CD14-positive monocyte (primary cell): ENCODE data around the gene PPEF1. TPM values are rescaled to one million over a fixed set of nuclear protein-coding genes. Genes with fewer than 3 reads are reported as not detected.
A peak's percentile ranks its signal among the peaks of the same experiment; 100 is the strongest.

Experiments
- DNase-seq, 3 donors: peaks; one replicate each; pipeline ENCODE4 v3.0.0-alpha.2; 2011 to 2022
- H2AFZ ChIP-seq: 2 replicates; pipeline ENCODE4 v1.6.0; 2012; ENCODE audit warnings: mild to moderate bottlenecking, low read depth, low read length, inconsistent platforms; ENCODE audit not compliant: insufficient read depth, poor library complexity, severe bottlenecking
- H3K27ac ChIP-seq, 2 donors: 1 replicate in 1 of 2; 2 replicates in 1 of 2; pipeline ENCODE4 v1.5.1; 2012 to 2013; ENCODE audit warnings: low read length in 2 of 2, control low read depth in 1 of 2, inconsistent platforms in 1 of 2, low read depth in 1 of 2, mild to moderate bottlenecking in 1 of 2
- H3K27me3 ChIP-seq, 2 donors: one replicate each; pipeline versions ENCODE4 v1.6.0 to v1.6.1; 2011 to 2013; ENCODE audit warnings: low read length in 2 of 2; ENCODE audit not compliant: control insufficient read depth in 2 of 2, insufficient read depth in 2 of 2
- H3K36me3 ChIP-seq, 2 donors: replicated peaks in 1 of 2; 1 replicate in 1 of 2; 2 replicates in 1 of 2; pipeline versions ENCODE4 v1.5.1 to v1.6.1; 2012 to 2013; ENCODE audit warnings: low read length in 2 of 2, control low read depth in 1 of 2, inconsistent platforms in 1 of 2, mild to moderate bottlenecking in 1 of 2; ENCODE audit not compliant: insufficient read depth in 2 of 2, control insufficient read depth in 1 of 2
- H3K4me1 ChIP-seq, 2 donors: 1 replicate in 1 of 2; 2 replicates in 1 of 2; pipeline versions ENCODE4 v1.5.1 to v1.6.1; 2012 to 2013; ENCODE audit warnings: low read length in 2 of 2, control low read depth in 1 of 2, inconsistent platforms in 1 of 2, mild to moderate bottlenecking in 1 of 2, moderate library complexity in 1 of 2; ENCODE audit not compliant: insufficient read depth in 2 of 2, control insufficient read depth in 1 of 2
- H3K4me2 ChIP-seq: replicated peaks from 2 replicates; pipeline ENCODE3; 2012; ENCODE audit warnings: low read length, moderate library complexity, mild to moderate bottlenecking; ENCODE audit not compliant: poor library complexity, severe bottlenecking; ENCODE audit errors: extremely low read depth
- H3K4me3 ChIP-seq, 3 experiments: fragments of 200-600 bp in 1 of 3; sonication (generic) in 1 of 3; replicated peaks in 1 of 3; 1 replicate in 2 of 3; 2 replicates in 1 of 3; pipeline ENCODE4 v1.5.1; 2011 to 2013; ENCODE audit warnings: low read length in 3 of 3, mild to moderate bottlenecking in 3 of 3, control low read depth in 2 of 3, low read depth in 2 of 3, inconsistent platforms in 1 of 3, moderate library complexity in 1 of 3
- H3K79me2 ChIP-seq: 2 replicates; pipeline ENCODE4 v1.6.0; 2012; ENCODE audit warnings: mild to moderate bottlenecking, control low read depth, inconsistent platforms, low read length, moderate library complexity; ENCODE audit not compliant: insufficient read depth
- H3K9ac ChIP-seq: 2 replicates; pipeline ENCODE4 v1.6.0; 2017; ENCODE audit warnings: low read length, mild to moderate bottlenecking; ENCODE audit not compliant: insufficient read depth, poor library complexity, severe bottlenecking
- H3K9me3 ChIP-seq, 2 donors: replicated peaks in 1 of 2; 1 replicate in 1 of 2; 2 replicates in 1 of 2; pipeline versions ENCODE4 v1.5.1 to v1.6.1; 2012 to 2013; ENCODE audit warnings: low read length in 2 of 2, control low read depth in 1 of 2; ENCODE audit not compliant: control insufficient read depth in 1 of 2, insufficient read depth in 1 of 2
- H4K20me1 ChIP-seq: 2 replicates; pipeline ENCODE4 v1.6.0; 2012; ENCODE audit warnings: mild to moderate bottlenecking, low read length, control low read depth, moderate library complexity; ENCODE audit not compliant: insufficient read depth
- H3K27ac Mint-ChIP-seq, 7 donors: one replicate each; pipeline ENCODE4 v1.8.0; 2020; ENCODE audit warnings: mild to moderate bottlenecking in 7 of 7, mixed read lengths in 7 of 7, moderate library complexity in 6 of 7, inconsistent platforms in 2 of 7
- H3K27me3 Mint-ChIP-seq, 3 donors: one replicate each; pipeline ENCODE4 v1.8.0; 2021 to 2022; ENCODE audit warnings: low read depth in 3 of 3, mild to moderate bottlenecking in 3 of 3, mixed read lengths in 3 of 3, moderate library complexity in 3 of 3, inconsistent platforms in 1 of 3
- H3K36me3 Mint-ChIP-seq, 2 donors: one replicate each; pipeline ENCODE4 v1.8.0; 2020; ENCODE audit warnings: mixed read lengths in 2 of 2, inconsistent platforms in 1 of 2, mild to moderate bottlenecking in 1 of 2
- H3K4me1 Mint-ChIP-seq: one replicate; pipeline ENCODE4 v1.8.0; 2020; ENCODE audit warnings: mild to moderate bottlenecking, mixed read lengths
- H3K4me3 Mint-ChIP-seq, 2 donors: one replicate each; pipeline ENCODE4 v1.8.0; 2020; ENCODE audit warnings: mild to moderate bottlenecking in 2 of 2, mixed read lengths in 2 of 2, moderate library complexity in 1 of 2
- H3K9me3 Mint-ChIP-seq, 7 donors: one replicate each; pipeline ENCODE4 v1.8.0; 2020 to 2022; ENCODE audit warnings: mixed read lengths in 7 of 7, mild to moderate bottlenecking in 6 of 7, moderate library complexity in 6 of 7, inconsistent platforms in 2 of 7
- CTCF ChIP-seq: fragments of 200-600 bp; IDR thresholded peaks from one replicate; pipeline ENCODE4 v1.8.0; 2022; ENCODE audit warnings: antibody characterized with exemption, mild to moderate bottlenecking
- whole genome bisulfite sequencing: methylation state at CpG from one replicate; pipeline ENCODE4 v1.1.5; 2013; ENCODE audit warnings: missing lambda C conversion rate; ENCODE audit not compliant: insufficient coverage; 5-methylcytosine and 5-hydroxymethylcytosine counted together
- intact Hi-C, 2 donors: fragments of 100-400 bp; cut with micrococcal nuclease; formaldehyde crosslinking; loops; one replicate each; pipeline versions ENCODE4 v1.15.0 to v1.15.1; 2023
- polyA plus RNA-seq, 3 donors: library from polyadenylated mRNA; depleted of rRNA in 1 of 3; unstranded in 2 of 3; stranded (reverse) in 1 of 3; fragments of 300-500 nt in 2 of 3; fragments of >200 nt in 1 of 3; fragmentation: Illumina TruSeq in 2 of 3; gene quantifications; 1 replicate in 2 of 3; 2 replicates in 1 of 3; pipeline ENCODE4 v1.2.3, GENCODE V29; 2012 to 2021

PPEF1 gene
- polyA plus RNA-seq, 3 donors: 0.26 to 0.32 TPM; not detected in 1

DNA sequence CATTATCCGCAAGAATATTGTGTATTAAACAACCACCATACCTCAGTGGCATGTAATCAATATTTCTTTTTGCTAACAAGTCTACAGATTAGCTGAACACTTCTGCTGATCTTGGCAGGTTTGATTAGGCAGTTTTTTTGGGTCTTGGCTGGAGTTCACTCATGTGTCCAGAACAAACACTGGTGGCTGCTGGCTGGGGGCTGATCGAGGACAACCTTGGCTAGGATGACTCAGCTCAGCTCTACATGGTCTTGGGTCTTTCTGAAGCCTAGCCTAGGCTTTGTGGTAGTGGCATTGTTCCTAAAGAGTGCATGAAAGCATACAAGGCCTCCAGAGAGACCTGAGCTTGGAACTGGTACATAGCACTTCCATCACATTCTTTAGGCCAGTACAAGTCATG is 41.1 kb downstream of the PPEF1 start:
- Histone ChIP-seq H4K20me1 (no peaks in the 10 kb centered on the region), H3K79me2 (no peaks in the 10 kb centered on the region), H3K4me2 (no peak overlapping the region), H3K4me3 (no peak overlapping the region), H3K4me1 (no peaks in the 10 kb centered on the region), H3K9me3 (no peaks in the 10 kb centered on the region), H3K36me3 (no peaks in the 10 kb centered on the region), H3K27me3 (no peaks in the 10 kb centered on the region), H3K27ac (no peak overlapping the region), H2AFZ (no peak overlapping the region), H3K9ac (no peak overlapping the region)
- H3K9me3 Mint-ChIP-seq: peaks cover 0 to 8% (median 3%) of the 10 kb centered on the region in 7 donors
- intact Hi-C loops: no loop called here
- H3K4me1 Mint-ChIP-seq: no peaks in the 10 kb centered on the region
- no peak for TF ChIP-seq CTCF
- DNase-seq: no peak
- peaks cover 2 to 5% (median 2%) of the 10 kb centered on the region in 3 donors for H3K27me3 Mint-ChIP-seq
- peak overlapping the region in 1 of 7 donors; percentile 37 for H3K27ac Mint-ChIP-seq
- WGBS: no CpG with 5 or more reads among the region's 2 CpGs
- H3K4me3 Mint-ChIP-seq: no peak overlapping the region
- no peaks in the 10 kb centered on the region for H3K36me3 Mint-ChIP-seq

- Histone ChIP-seq H3K27me3 (no peaks in the 10 kb centered on the region), H3K27ac (no peak overlapping the region), H3K9ac (no peak overlapping the region), H3K4me2 (no peak overlapping the region), H3K36me3 (no peaks in the 10 kb centered on the region), H3K9me3 (no peaks in the 10 kb centered on the region), H3K4me3 (no peak overlapping the region), H4K20me1 (no peaks in the 10 kb centered on the region), H3K79me2 (no peaks in the 10 kb centered on the region), H3K4me1 (no peaks in the 10 kb centered on the region), H2AFZ (no peak overlapping the region)
- WGBS: no CpG with 5 or more reads among the region's 2 CpGs
- Mint-ChIP-seq H3K27me3 (peaks cover 0 to 3% (median 0%) of the 10 kb centered on the region in 3 donors), H3K36me3 (no peaks in the 10 kb centered on the region), H3K4me3 (no peak overlapping the region), H3K9me3 (peaks cover 0 to 5% (median 2%) of the 10 kb centered on the region in 7 donors), H3K27ac (no peak overlapping the region), H3K4me1 (peaks cover 3% of the 10 kb centered on the region)
- intact Hi-C loops: no loop called here
- no peak for DNase-seq
- TF ChIP-seq CTCF: no peak
Measured at GRCh38 chrX:18753631-18754030, 46.2 kb downstream of the PPEF1 start.
